Stimulated activated CD4-positive, alpha-beta T cell treated with anti-CD3 and anti-CD28 coated beads, Interleukin-1b, Interleukin-23, amount 100 ng/mL, for 48 hours (primary cell): ENCODE results near the gene SUDS3.
A peak's percentile ranks its signal among the peaks of the same experiment; 100 is the strongest.
"Not testable (repeated sequence)": the region's sequence is repeated elsewhere in the genome, so short reads cannot be mapped to it uniquely, and the experiment has no call there.

ENCODE experiments used
- DNase-seq: peaks from one replicate; pipeline ENCODE4 v3.0.0-alpha.2; 2020

SUDS3 gene, protein sequence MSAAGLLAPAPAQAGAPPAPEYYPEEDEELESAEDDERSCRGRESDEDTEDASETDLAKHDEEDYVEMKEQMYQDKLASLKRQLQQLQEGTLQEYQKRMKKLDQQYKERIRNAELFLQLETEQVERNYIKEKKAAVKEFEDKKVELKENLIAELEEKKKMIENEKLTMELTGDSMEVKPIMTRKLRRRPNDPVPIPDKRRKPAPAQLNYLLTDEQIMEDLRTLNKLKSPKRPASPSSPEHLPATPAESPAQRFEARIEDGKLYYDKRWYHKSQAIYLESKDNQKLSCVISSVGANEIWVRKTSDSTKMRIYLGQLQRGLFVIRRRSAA

DNA sequence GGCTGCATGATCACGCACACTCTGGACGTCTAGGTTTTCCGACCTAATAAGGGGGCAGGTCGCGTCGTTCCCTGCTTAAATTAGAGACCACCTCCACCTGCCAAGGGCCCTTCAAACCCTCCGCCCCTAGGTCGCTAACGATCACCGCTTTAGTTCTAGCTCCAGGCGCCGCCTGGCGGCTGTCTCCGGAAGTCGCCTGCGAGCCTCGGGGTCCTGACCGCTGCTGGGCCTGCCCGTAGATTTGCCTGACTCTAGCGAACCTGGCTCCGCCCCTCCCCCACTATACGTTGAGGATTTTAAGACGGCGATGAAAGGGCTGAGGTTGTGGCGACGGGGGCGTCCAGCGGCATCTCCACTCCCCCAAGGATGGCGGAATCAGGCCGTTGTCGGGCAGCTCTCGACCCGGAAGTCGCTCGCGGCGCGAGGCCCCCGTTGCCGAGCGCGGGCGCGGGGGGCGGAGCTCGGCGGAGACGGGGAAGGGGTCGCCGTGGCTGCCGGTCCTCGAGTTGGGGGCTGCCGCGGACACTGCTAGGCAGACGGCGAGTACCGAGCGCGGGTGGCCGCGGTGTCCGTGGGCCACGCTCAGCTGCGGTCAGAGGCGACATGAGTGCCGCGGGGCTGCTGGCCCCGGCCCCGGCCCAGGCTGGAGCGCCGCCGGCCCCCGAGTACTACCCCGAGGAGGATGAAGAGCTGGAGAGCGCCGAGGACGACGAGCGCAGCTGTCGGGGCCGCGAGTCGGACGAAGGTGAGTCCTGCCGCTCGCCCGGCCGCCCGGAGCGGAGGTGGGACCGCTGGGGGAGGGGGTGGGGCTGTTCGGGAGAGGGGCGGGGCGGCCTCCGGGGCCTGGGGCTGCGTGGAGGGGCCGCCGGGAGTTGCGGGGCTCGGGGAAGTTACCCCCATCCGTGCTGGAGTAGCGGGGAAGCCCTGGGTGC lies at the start of gene SUDS3:
SUDS3 (plus strand) TSS at position 467 of the 932 bp plus-strand sequence; CDS start at position 604, 137 bp downstream.
- peak; percentile 91 for DNase-seq

GRCh38 chr12:118326991-118327390 lies 49.4 kb upstream of the SUDS3 start:
- DNase-seq = no peak

GRCh38 chr12:118327391-118327790 lies 49.0 kb upstream of the SUDS3 start:
- DNase-seq = no peak

- no peak for DNase-seq
These were observed 47.6 kb upstream of the SUDS3 start for GRCh38 chr12:118328486-118329330.

GRCh38 chr12:118330421-118331018 lies 45.8 kb upstream of the SUDS3 start:
- DNase-seq = no peak

- DNase-seq = no peak
These were observed 43.8 kb upstream of the SUDS3 start for GRCh38 chr12:118332511-118332910.

DNA sequence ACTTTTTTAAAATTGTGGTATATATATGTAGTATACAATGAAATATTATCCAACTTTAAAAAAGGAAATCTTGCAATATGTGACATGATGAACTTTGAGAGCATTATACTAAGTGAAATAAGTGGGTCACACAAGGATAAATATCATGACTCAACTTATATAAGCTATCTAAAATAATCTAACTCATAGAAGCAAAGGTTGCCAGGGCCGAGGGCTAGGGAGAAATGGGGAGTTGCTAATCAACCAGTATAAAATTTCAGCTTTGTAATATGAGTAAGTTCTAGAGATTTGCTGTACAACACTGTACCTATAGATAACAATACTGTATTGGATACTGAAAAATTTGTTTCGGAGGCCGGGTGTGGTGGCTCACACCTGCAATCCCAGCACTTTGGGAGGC lies 42.1 kb upstream of the SUDS3 start:
- no peak for DNase-seq

DNA sequence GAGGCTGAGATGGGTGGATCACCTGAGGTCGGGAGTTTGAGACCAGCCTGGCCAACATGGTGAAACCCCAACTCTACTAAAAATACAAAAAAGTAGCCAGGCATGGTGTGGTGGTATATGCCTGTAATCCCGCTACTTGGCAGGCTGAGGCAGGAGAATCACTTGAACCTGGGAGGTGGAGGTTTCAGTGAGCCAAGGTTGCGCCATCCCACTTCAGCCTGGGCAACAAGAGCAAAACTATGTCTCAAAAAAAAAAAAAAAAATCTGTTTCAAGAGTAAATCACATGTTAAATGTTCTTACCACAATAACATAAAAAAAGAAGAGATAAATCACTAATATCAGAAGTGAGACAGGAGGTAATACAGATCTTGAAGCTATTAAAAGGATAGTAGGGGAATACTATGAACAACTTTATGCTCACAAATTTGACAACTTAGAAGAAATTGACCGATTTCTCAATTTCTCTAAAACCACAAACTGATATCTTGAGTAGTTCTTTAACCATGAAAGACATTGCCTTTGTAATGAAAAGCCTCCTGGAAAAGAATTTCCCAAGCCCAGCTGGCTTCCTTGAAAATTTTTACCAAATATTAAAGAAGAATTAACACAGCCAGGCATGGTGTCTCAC lies 41.3 kb upstream of the SUDS3 start:
- no peak for DNase-seq

DNA sequence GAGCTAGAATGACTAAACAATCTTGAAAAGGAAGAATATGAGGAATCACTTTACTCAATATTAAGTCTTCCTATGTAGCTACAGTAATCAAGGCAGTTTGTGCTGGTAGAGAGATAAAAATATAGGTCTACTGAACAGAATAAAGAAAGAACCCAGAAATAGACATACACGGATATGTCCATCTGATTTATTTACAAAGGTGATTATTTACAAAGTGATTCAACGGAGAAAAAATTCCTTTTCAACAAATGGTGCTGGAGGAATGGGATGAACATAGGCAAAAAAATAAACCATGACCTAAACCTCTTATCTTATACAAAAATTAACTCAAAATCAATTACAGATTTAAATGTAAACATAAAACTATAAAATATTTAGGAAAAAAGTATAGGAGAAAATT lies 40.2 kb upstream of the SUDS3 start:
- no peak for DNase-seq

GRCh38 chr12:118337194-118337838 lies 39.0 kb upstream of the SUDS3 start:
- no peak for DNase-seq

DNA sequence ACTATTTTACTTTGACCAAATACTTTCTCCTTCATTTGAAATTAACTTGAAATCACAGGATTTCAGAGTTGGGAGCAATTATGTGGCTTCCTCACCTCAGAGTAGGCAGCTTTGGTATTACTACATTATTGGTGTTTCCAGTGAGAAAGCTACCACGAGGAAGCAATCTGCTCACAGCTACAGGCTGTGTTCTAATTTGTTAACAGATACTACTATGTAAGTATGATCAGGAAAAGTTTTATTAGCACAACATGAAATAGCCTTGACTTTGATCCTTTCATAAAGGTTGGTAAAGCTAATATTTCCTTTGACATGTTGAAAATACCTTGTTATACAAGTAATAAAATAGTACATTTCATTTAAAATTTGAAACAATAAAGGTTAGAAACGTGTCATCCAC lies 34.3 kb upstream of the SUDS3 start:
- DNase-seq = no peak

DNA sequence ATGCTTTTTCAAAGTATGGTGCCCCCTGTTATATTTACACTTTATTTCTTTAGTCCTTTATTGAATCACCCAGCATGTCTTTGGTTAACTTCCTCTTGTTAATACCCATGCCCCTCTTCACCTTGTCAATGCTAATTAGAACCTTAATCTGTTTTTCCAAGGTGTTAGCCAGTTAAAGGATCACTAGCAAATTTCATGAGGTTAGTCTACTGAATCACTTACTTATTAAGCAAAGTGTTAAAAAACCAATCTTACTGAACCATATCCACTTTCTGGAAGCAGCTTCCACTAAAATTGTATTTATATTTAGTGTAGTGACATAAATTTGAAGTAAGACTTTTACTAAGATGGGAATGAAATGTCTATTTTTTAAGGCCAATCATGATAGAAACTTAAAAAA lies 31.5 kb upstream of the SUDS3 start:
- no peak for DNase-seq

GRCh38 chr12:118345355-118345754 lies 31.0 kb upstream of the SUDS3 start:
- no peak for DNase-seq

- no peak for DNase-seq
These were observed 29.5 kb upstream of the SUDS3 start for GRCh38 chr12:118346895-118347294.

GRCh38 chr12:118347916-118348315 lies 28.4 kb upstream of the SUDS3 start:
- DNase-seq = no peak

GRCh38 chr12:118350908-118351559 lies 25.3 kb upstream of the SUDS3 start:
- no peak for DNase-seq

DNA sequence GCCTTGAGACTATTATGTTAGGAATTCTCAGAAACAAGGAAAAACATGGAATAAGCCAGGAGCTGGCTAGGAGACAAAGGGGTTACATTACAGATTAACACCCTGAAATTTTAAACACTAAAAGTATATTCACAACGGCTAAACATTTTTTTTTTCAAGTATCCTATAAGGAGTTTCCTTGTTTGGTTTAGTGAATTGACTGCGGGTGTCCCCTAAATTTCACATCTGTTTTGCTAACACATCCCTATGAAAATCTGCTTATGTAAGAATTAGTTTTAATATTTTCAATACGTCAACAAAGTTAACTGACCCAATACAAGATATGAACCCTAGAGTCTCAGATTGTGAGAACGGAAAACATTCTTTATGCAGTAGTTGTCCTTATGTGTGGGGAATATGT lies 22.6 kb upstream of the SUDS3 start:
- DNase-seq = no peak

- DNase-seq = not testable (repeated sequence)
These were observed 21.9 kb upstream of the SUDS3 start for GRCh38 chr12:118354503-118354902.

DNA sequence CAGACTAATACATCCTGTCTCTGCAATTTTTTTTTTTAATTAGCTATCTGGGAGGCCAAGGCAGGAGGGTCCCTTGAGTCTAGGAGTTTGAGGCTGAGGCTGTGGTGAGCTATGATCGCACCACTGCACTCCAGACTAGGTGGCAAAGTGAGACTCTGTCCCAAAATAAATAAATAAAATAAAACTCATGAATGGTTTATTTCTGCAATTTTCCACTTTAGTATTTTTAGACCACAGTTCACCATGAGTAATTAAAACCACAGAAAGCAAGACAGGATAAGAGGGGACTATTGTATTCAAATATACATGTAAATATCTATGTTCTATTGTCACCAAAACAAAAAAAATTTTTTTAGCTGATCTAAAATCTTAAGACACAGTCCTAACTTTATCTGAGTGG lies 21.5 kb upstream of the SUDS3 start:
- no peak for DNase-seq

GRCh38 chr12:118355843-118356242 lies 20.5 kb upstream of the SUDS3 start:
- DNase-seq = no peak

DNA sequence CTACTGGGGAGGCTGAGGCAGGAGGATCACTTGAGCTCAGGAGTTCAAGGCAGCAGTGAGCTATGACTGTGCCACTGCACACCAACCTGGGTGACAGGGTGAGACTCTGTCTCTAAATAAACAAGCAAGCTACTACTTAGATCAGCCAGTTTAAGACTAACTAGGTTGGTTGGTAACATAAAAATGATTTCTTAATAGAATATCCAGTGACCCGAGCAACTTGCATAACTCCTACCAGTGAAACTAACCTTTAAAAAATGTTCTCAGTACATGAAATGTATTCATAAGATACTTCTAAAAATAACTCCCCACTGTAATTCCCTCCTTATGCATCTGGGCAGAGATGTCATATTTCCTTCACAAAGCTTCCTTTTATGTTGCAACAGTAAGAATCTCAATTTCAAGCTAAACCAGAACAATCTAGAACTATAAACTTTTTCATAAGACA lies 19.5 kb upstream of the SUDS3 start:
- DNase-seq = peak; percentile 27
